Activated T-cell treated with anti-CD3 and anti-CD28 coated beads for 4 hours (primary cell): Measurements from ENCODE around the gene CHAF1B.
A peak's percentile ranks its signal among the peaks of the same experiment; 100 is the strongest.
"Not testable (repeated sequence)": the region's sequence is repeated elsewhere in the genome, so short reads cannot be mapped to it uniquely, and the experiment has no call there.

Experiments used
- DNase-seq: peaks from one replicate; pipeline ENCODE4 v3.0.0-alpha.2; 2020

Gene CHAF1B

GRCh38 chr21:36385233-36386030, at the start of gene CHAF1B:
Gene CHAF1B, plus strand, starts transcription at chr21:36385392. Its CDS starts 745 bp downstream, at chr21:36386137.
- peak; percentile 74 for DNase-seq

- DNase-seq: no peak
These were observed 48.1 kb upstream of the CHAF1B start for GRCh38 chr21:36337099-36337509.

GRCh38 chr21:36338975-36339374, 46.2 kb upstream of the CHAF1B start:
- no peak for DNase-seq

DNA sequence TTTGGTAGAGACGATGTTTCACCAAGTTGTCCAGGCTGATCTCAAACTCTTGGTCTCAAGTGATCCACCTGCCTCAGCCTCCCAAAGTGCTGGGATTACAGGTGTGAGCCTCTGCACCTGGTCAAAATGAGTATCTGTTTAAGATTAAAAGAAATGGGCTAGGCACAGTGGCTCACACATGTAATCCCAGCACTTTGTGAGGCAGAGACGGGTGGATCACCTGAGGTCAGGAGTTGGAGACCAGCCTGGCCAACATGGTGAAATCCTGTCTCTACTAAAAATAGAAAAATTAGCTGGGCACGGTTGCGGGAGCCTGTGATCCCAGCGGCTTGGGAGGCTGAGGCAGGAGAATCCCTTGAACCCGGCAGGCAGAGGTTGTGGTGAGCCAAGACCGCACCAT, 42.6 kb upstream of the CHAF1B start:
- not testable (repeated sequence) for DNase-seq

- DNase-seq: no peak
These were observed 40.3 kb upstream of the CHAF1B start for GRCh38 chr21:36344931-36345330.

DNA sequence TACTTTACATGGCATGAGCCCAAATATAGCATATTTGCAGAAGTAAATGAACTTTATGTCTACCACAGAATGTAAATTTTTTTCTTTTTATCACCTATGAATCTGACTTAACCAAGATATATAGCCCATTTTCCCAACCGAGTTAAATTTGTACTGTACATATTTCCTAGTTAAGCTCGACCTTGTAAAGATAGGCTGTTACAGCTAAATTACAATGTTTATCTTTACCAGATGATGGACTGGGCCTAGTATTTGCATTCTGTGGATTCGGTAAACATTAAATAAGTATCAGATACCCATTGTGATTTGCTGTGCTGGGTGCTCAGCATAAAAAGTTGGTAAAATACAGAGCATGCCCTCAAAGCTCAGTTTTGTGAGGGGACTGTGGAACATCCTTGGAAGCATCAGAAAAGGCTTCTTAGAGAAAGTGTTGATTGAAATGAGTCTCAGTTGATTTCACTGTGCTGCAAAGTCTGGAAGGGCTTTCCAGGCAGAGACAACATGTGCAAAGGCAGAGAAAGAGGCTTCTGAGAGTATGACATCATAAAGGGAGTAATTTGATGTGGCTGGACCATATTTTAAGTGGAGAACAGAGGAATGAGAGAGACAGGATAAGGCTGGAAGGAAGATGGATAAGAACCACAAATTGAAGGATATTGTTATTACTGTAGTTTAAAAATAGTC, 37.8 kb upstream of the CHAF1B start:
- DNase-seq: no peak

GRCh38 chr21:36347962-36348328, 37.2 kb upstream of the CHAF1B start:
- DNase-seq: no peak

DNA sequence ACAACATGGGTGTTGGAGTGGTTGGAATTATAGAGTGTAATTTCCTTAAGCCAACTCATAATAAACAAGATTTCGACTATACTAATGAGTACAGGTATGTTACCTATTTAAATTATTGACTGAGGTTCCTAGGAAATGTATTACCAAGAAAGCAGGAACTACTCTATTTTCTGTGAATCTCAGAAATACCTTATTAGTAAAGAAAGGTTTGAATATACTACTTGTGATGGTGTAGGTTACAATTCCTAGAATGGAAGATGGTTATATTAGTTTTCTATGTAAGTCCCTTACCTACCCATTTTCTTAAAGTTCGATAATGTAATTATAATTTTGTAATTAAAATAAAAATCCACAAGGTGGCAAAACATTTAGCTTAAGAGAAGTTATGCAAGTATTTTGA, 35.9 kb upstream of the CHAF1B start:
- DNase-seq: no peak

- no peak for DNase-seq
These were observed 34.8 kb upstream of the CHAF1B start for GRCh38 chr21:36350282-36350910.

DNA sequence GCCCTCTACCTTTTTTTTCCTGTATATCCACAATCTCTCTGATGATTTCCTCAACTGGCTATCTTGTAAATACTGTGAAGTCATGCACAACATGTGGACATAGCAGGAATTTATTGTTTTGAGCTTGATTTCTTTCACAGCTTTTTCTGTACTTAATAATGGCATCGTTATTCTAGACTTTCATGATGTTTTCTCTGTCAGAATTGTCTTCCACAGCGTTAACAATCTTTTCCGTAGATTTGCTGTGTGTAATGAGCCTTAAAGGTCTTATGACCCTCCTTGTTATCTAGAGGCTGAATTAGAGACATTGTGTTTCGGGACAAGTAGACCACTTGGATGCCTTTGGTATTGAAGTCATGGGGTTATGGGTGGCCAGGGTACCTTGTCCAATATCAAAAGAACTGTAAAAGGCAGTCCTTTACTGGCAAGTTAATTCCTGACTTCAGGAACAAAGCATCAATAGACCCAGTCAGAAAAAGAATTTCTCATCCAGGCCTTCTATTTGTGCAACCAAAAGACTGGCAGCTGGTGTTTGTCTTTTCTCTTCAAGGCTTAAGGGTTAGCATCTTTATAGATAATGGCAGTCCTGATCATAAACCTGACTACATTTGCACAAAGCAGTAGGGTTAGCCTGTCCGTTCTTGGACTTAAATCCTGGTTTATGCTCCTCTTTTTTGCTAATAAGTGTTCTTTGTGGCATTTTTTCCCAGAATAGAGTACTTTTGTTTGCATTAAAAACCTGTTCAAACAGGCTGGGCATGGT, 30.1 kb upstream of the CHAF1B start:
- no peak for DNase-seq

DNA sequence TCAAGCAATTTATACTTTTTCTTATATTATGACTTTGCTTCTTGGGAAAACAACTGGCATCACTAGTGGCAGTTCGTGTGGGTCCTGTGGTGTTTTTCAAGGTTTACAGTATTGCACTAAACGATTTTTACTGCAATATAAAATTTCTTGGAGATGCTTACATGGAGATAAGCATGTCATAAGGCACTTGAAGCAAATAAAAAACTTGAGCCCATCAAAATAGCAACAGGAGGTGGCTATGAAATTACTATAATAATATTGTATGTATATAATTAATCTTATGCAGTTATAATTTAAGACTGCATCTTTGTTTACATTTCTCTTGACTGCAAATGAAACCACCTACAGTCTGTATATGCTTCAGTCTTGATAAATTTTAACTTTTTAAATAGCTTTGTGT, 29.3 kb upstream of the CHAF1B start:
- DNase-seq: no peak

GRCh38 chr21:36359185-36359584, 26.0 kb upstream of the CHAF1B start:
- no peak for DNase-seq

DNA sequence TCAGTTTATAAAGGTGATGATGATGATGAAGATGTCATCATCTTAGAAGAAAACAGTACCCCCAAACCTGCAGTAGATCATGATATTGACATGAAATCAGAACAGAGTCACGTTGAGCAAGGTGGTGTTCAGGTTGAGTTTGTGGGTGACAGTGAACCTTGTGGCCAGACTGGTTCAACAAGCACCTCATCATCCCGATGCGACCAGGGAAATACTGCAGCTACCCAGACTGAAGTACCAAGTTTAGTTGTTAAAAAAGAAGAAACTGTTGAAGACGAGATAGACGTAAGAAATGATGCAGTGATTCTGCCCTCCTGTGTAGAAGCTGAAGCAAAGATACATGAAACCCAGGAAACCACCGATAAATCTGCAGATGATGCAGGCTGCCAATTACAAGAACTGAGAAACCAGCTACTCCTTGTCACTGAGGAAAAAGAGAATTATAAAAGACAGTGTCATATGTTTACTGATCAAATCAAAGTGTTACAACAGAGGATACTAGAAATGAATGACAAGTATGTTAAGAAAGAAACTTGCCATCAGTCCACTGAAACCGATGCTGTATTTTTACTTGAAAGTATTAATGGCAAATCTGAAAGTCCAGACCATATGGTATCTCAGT, 16.0 kb upstream of the CHAF1B start:
- no peak for DNase-seq

- DNase-seq: no peak
These were observed 9.2 kb upstream of the CHAF1B start for GRCh38 chr21:36375994-36376393.

DNA sequence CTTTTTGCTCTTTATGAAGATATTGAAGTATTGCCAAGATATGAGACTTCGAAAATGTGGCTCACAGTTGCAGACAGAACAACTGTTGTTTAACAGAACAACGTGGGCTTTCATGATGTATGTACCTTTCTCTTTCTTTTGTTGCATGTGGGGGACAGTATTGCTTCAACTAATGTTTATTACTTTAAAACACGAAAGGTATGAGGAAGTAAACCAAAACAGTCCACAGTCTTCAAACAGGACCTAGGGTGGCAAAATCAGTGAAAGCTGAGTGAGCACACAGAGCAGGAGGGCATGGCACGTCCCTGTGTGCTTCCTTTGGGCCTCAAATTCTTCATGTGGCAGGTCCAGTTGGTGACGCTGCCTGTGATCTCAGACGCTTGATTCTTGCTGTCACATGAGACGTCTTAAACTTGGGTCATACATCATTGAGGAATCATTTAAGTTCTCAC, 7.8 kb upstream of the CHAF1B start:
- DNase-seq: no peak

- DNase-seq: no peak
These were observed 5.9 kb upstream of the CHAF1B start for GRCh38 chr21:36379251-36379650.

- no peak for DNase-seq
These were observed 3.2 kb upstream of the CHAF1B start for GRCh38 chr21:36381841-36382589.

- not testable (repeated sequence) for DNase-seq
These were observed 2.5 kb upstream of the CHAF1B start for GRCh38 chr21:36382722-36383121.

DNA sequence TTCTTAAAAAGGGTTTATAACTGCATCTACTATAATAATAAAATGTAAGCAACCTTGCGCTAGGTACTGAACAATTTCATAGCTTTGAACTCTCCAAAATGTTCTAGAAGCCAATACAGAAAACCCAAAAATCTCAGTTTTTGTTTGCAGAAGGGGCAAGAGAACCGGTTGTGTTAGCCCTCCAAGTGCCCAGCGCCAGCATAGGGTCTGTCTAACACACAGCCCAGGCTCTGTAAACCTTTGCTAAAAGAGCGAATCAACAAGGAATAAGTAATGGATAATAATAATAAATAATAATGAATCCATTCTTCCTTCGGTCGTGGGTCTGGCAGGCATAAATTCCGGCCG, 333 bp upstream of the CHAF1B start:
- no peak for DNase-seq

DNA sequence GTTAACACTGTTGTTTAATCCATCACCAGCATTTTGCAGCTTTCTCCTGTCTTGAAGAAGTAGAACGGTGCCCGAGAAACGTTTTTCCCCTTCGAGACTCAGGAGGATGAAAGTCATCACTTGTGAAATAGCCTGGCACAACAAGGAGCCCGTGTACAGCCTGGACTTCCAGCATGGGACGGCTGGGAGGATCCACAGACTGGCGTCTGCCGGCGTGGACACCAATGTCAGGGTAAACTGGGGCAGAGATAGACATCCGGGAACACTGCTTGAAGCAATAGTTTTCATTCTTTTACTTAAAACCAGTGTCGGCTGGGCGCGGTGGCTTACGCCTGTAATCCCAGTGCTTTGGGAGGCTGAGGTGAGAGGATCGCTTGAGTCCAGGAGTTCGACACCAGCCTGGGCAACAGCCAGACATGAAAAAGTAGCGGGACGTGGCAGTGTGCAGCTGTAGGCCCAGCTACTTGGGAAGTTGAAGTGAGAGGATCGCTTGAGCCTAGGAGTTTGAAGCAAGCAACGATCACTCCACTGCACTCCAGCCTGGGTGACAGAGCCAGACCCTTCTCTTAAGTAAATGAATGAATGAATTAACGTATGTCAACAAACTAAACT, 945 bp downstream of the CHAF1B start:
- no peak for DNase-seq

DNA sequence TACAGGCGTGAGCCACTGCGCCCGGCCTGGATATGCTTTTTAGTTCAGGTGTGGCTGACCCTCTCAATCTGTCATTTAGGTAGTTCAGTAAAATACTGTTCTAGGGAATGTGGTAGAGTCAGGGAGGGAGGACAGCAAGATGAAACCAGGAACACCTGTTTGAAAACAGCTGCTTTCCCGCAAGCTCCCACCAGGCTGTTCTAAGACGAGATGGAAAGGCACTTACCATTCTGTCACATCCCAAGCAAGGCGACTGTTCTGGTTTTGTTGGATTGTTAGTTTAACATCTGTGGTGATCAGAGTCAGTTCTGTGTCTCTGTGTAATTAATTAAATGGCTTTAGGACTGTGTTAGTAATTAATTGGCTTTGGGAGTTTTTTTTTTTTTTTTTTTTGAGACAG, 2.9 kb downstream of the CHAF1B start:
- no peak for DNase-seq

DNA sequence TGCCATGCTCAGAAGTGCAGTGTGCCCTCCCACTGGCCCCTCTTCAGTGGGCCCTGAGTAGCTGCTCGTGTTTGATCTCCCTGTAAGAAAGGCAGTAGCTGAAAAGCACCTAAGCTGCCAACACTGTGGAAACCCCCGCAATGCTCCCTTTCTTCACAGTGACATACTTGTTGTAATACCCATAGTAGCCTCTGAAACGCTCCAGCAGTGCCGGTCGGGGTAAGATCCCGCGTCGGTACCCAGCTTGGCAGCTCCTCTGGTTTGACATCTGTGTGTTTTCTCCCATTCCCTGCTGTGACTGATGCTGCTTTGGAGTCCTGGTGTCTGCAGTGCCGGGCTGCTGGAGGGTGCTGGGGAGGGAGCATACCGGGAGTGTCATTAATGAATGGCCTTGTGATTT, 3.6 kb downstream of the CHAF1B start:
- DNase-seq: no peak
